Transverse colon (tissue), 4 donors: Measurements from ENCODE around the gene KRT3.

Experiments
- CTCF ChIP-seq, 5 experiments: fragments of 200-600 bp in 3 of 5; fragments of 450-650 bp in 2 of 5; sonication (generic) in 3 of 5; IDR thresholded peaks; 1 replicate in 2 of 5; 2 replicates in 3 of 5; pipeline ENCODE4 v1.5.1; 2016 to 2017; ENCODE audit warnings: antibody characterized with exemption in 5 of 5, inconsistent platforms in 3 of 5, mild to moderate bottlenecking in 2 of 5, moderate library complexity in 1 of 5
- POLR2A ChIP-seq: fragments of 450-650 bp; IDR thresholded peaks from one replicate; pipeline ENCODE4 v1.6.1; 2016; ENCODE audit warnings: antibody characterized with exemption, mild to moderate bottlenecking, moderate library complexity
- POLR2AphosphoS5 ChIP-seq, 3 donors: sonication (generic); formaldehyde crosslinking; IDR thresholded peaks; one replicate each; pipeline ENCODE4 v1.6.1; 2016; ENCODE audit warnings: antibody characterized with exemption in 3 of 3

GRCh38 chr12:52784909-52785308 is 11.0 kb downstream of the KRT3 start:
- TF ChIP-seq POLR2A, result no peak
- TF ChIP-seq CTCF (IDR thresholded peaks at IDR 0.05), result no peak
- TF ChIP-seq POLR2AphosphoS5 (IDR thresholded peaks at IDR 0.05), result no peak
